ENCODE results near the gene ISCA1. TPM values are rescaled to one million over a fixed set of nuclear protein-coding genes. Genes with fewer than 3 reads are reported as not detected.

The ISCA1 gene
- total RNA-seq, 3 donors from 2014 or later, result 35.7 to 53.1 (median 38.3) TPM

DNA sequence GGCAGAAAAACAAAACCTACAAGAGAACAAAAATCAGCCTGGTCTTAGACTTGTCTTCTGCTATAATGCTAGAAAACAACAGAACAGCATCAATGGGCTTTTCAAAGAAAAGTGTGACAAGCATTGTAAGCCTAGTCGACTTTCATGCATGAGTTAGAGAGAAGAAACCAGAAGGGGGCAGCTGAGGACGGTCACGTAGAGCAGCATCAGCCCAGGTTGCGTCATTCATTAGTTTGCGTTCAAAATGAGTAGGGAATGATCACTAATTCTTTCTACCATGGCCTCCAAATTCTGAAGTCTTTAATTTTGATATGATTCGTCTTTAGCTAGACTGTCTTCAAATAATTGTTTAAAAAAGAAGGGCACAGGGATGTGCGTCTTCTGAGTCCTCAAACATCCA is 4.7 kb upstream of the ISCA1 start:
- H3K36me3 ChIP-seq, result no peaks in the 10 kb centered on the region
- H3K27me3 ChIP-seq, result no peaks in the 10 kb centered on the region
- no peak overlapping the region for H3K4me3 ChIP-seq
- no peak for TF ChIP-seq POLR2A (IDR thresholded peaks at IDR 0.05)
- TF ChIP-seq, protein P1, sequence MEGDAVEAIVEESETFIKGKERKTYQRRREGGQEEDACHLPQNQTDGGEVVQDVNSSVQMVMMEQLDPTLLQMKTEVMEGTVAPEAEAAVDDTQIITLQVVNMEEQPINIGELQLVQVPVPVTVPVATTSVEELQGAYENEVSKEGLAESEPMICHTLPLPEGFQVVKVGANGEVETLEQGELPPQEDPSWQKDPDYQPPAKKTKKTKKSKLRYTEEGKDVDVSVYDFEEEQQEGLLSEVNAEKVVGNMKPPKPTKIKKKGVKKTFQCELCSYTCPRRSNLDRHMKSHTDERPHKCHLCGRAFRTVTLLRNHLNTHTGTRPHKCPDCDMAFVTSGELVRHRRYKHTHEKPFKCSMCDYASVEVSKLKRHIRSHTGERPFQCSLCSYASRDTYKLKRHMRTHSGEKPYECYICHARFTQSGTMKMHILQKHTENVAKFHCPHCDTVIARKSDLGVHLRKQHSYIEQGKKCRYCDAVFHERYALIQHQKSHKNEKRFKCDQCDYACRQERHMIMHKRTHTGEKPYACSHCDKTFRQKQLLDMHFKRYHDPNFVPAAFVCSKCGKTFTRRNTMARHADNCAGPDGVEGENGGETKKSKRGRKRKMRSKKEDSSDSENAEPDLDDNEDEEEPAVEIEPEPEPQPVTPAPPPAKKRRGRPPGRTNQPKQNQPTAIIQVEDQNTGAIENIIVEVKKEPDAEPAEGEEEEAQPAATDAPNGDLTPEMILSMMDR (IDR thresholded peaks at IDR 0.05), result no peak
- no peak for TF ChIP-seq POLR2AphosphoS5 (IDR thresholded peaks at IDR 0.05)
- no peaks in the 10 kb centered on the region for H3K4me1 ChIP-seq
- H3K9me3 ChIP-seq, result no peaks in the 10 kb centered on the region
- no peak overlapping the region for H3K27ac ChIP-seq
- DNase-seq (ENCODE audit: low spot score in 2 of 2), result no peak
- intact Hi-C loops (cut with DNase I; ENCODE audit: low total_unique reads), result no loop called here

GRCh38 chr9:86286278-86286677 is 3.9 kb upstream of the ISCA1 start:
- H3K4me1 ChIP-seq, result no peaks in the 10 kb centered on the region
- DNase-seq (ENCODE audit: low spot score in 2 of 2), result no peak
- intact Hi-C loops (cut with DNase I; ENCODE audit: low total_unique reads), result no loop called here
- H3K36me3 ChIP-seq, result no peaks in the 10 kb centered on the region
- no peaks in the 10 kb centered on the region for H3K9me3 ChIP-seq
- no peaks in the 10 kb centered on the region for H3K27me3 ChIP-seq
- no peak overlapping the region for H3K27ac ChIP-seq
- H3K4me3 ChIP-seq, result no peak overlapping the region
- no peak for TF ChIP-seq POLR2A (IDR thresholded peaks at IDR 0.05)
- TF ChIP-seq, protein P1 (IDR thresholded peaks at IDR 0.05), result no peak
- no peak for TF ChIP-seq POLR2AphosphoS5 (IDR thresholded peaks at IDR 0.05)

- intact Hi-C loops (cut with DNase I; ENCODE audit: low total_unique reads), result no loop called here
- Histone ChIP-seq H3K36me3 (no peaks in the 10 kb centered on the region), H3K4me3 (no peak overlapping the region), H3K27me3 (no peaks in the 10 kb centered on the region), H3K4me1 (peaks cover 0 to 6% of the 10 kb centered on the region in 2 donors), H3K27ac (no peak overlapping the region), H3K9me3 (no peaks in the 10 kb centered on the region)
- TF ChIP-seq POLR2AphosphoS5 (IDR thresholded peaks at IDR 0.05) (no peak), POLR2A (IDR thresholded peaks at IDR 0.05) (no peak)
- TF ChIP-seq, protein P1 (IDR thresholded peaks at IDR 0.05), result no peak
- DNase-seq (ENCODE audit: low spot score in 2 of 2), result no peak
Measured at GRCh38 chr9:86285261-86285660, 2.9 kb upstream of the ISCA1 start.

DNA sequence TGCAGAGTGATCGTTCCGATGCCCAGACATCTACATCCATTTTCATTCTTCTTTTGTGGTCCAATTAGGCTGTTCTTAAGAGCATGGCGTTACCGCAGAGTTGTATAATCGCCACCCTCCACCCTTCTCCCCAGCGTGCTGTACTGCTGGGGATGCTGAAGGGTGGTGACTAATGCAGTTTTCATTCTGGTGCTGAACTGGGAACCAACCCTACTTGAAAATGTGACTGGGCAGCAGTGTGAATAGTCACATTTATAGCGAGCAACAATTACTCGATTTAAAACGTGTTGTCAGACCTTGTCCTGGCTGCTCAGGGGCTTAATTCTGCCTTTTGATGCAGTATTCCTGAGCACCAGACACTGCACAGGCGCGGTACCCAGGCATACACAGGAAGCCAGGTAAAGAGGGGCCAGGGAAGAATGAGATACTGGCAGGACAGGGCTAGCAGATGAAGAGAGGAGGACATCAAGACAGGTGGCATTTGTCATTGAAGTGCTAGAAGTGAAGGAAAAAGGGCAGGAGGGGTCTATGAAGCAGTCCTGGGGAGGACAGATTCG is 719 bp upstream of the ISCA1 start:
- DNase-seq (ENCODE audit: low spot score in 2 of 2), result no peak
- peak overlapping the region; percentile 88 to 97 (median 90) for H3K4me3 ChIP-seq
- no peaks in the 10 kb centered on the region for H3K9me3 ChIP-seq
- intact Hi-C loops (cut with DNase I; ENCODE audit: low total_unique reads), result no loop called here
- H3K27ac ChIP-seq, result peak overlapping the region; percentile 98 to 99
- H3K36me3 ChIP-seq, result no peaks in the 10 kb centered on the region
- peaks cover 0 to 11% of the 10 kb centered on the region in 2 donors for H3K4me1 ChIP-seq
- no peak for TF ChIP-seq POLR2AphosphoS5 (IDR thresholded peaks at IDR 0.05)
- no peaks in the 10 kb centered on the region for H3K27me3 ChIP-seq

DNA sequence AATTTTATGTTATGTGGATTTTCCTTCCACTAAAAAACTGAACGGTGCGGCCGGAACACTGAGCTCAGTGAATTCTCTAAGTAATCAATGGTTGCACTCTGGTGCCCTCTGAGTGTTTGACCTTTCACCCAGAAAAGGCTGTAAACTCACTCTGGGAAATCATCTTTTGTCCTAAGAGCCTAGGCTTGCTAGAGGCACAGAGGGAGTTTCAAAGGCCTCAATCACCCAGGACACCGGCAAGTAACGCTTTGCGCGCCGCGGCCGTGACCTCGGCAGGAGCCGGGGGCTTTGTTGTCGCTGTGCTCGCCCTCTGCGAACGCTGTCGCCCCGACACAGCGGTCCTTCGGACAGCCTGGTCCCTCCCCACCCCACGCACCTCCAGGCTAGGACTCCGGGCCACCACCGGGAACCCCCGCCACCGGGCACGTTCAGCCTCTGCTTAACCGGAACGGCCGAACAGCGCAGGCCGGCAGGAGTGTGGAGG is 703 bp downstream of the ISCA1 start:
- Histone ChIP-seq H3K4me1 (peaks cover 0 to 11% of the 10 kb centered on the region in 2 donors), H3K4me3 (peak overlapping the region; percentile 88 to 97 (median 90)), H3K9me3 (no peaks in the 10 kb centered on the region), H3K27me3 (no peaks in the 10 kb centered on the region), H3K27ac (peak overlapping the region; percentile 98 to 99), H3K36me3 (no peaks in the 10 kb centered on the region)
- TF ChIP-seq POLR2A (IDR thresholded peaks at IDR 0.05) (no peak), POLR2AphosphoS5 (IDR thresholded peaks at IDR 0.05) (no peak)
- TF ChIP-seq, protein P1 (IDR thresholded peaks at IDR 0.05), result no peak
- DNase-seq (ENCODE audit: low spot score in 2 of 2), result peak in 1 of 2 donors; percentile 54
- intact Hi-C loops (cut with DNase I; ENCODE audit: low total_unique reads), result no loop called here

Measured in breast epithelium (tissue), 4 donors.